PC-9 (cell line): ENCODE results near the gene UCP3. TPM values are rescaled to one million over a fixed set of nuclear protein-coding genes. Genes with fewer than 3 reads are reported as not detected.
A peak's percentile ranks its signal among the peaks of the same experiment; 100 is the strongest.

Experiments
- BruUV-seq: library from RNA; stranded (reverse); fragments of 400-500 nt; replicated peaks from 2 replicates; lab custom pipeline; 2021; lab: Mats Ljungman, UMichigan
- CTCF ChIA-PET: fragments of 300-600 bp; sonication (Branson Sonifier 250); formaldehyde crosslinking; loops from one replicate; lab custom pipeline; 2022; ENCODE audit warnings: antibody characterized with exemption; lab: Charles Lee
- POLR2A ChIA-PET: fragments of 300-600 bp; sonication (Branson Sonifier 250); formaldehyde crosslinking; loops from one replicate; lab custom pipeline; 2022; ENCODE audit warnings: antibody characterized with exemption; ENCODE audit not compliant: unreplicated experiment; lab: Charles Lee
- DNase-seq, 2 experiments: peaks; one replicate each; pipeline versions ENCODE4 v3.0.0 to v3.0.0-alpha.2; 2015 to 2022; ENCODE audit warnings: mixed read lengths in 1 of 2
- H2AFZ ChIP-seq: fragments of 200-600 bp; sonication (generic); 2 replicates; pipeline ENCODE4 v1.8.1; 2017; ENCODE audit warnings: antibody characterized with exemption
- H3F3A ChIP-seq: fragments of 200-600 bp; sonication (generic); 2 replicates; pipeline ENCODE4 v1.8.1; 2017; ENCODE audit warnings: antibody characterized with exemption, mild to moderate bottlenecking, low read depth; ENCODE audit not compliant: insufficient read depth
- H3K27ac ChIP-seq: fragments of 200-600 bp; sonication (generic); 2 replicates; pipeline ENCODE4 v1.6.1; 2016; ENCODE audit warnings: mixed run types
- H3K27me3 ChIP-seq: fragments of 200-600 bp; sonication (generic); 2 replicates; pipeline ENCODE4 v1.6.1; 2016; ENCODE audit warnings: low read depth, mixed run types; ENCODE audit not compliant: insufficient read depth
- H3K36me3 ChIP-seq: fragments of 200-600 bp; sonication (generic); 2 replicates; pipeline ENCODE4 v1.6.1; 2016; ENCODE audit warnings: low read depth, mixed run types
- H3K4me1 ChIP-seq: fragments of 200-600 bp; sonication (generic); replicated peaks from 2 replicates; pipeline ENCODE4 v1.6.1; 2016; ENCODE audit warnings: mixed run types; ENCODE audit not compliant: insufficient read depth
- H3K4me2 ChIP-seq: fragments of 200-600 bp; sonication (generic); 2 replicates; pipeline ENCODE4 v1.6.1; 2017; ENCODE audit warnings: mixed run types
- H3K4me3 ChIP-seq: fragments of 200-600 bp; sonication (generic); 2 replicates; pipeline ENCODE4 v1.6.1; 2016; ENCODE audit warnings: mixed run types
- H3K79me2 ChIP-seq: fragments of 200-600 bp; sonication (generic); 2 replicates; pipeline ENCODE4 v1.6.1; 2017; ENCODE audit warnings: low read depth, mixed run types
- H3K9me2 ChIP-seq: fragments of 200-600 bp; sonication (generic); 2 replicates; pipeline ENCODE4 v1.8.1; 2017; ENCODE audit warnings: mild to moderate bottlenecking; ENCODE audit not compliant: insufficient read depth
- H3K9me3 ChIP-seq: fragments of 200-600 bp; sonication (generic); 2 replicates; pipeline ENCODE4 v1.8.1; 2016; ENCODE audit warnings: low read depth; ENCODE audit not compliant: insufficient read depth
- H4K20me1 ChIP-seq: fragments of 200-600 bp; sonication (generic); 2 replicates; pipeline ENCODE4 v1.8.1; 2017; ENCODE audit not compliant: insufficient read depth
- CTCF ChIP-seq: fragments of 200-600 bp; sonication (generic); conservative IDR thresholded peaks from 2 replicates; pipeline ENCODE4 v1.6.1; 2017; ENCODE audit warnings: mixed run types, antibody characterized with exemption, mild to moderate bottlenecking, moderate library complexity
- EZH2 ChIP-seq: fragments of 200-600 bp; sonication (generic); IDR thresholded peaks from 2 replicates; pipeline ENCODE4 v1.8.0; 2017; ENCODE audit warnings: antibody characterized with exemption, low read depth
- intact Hi-C: fragments of 100-400 bp; cut with micrococcal nuclease; formaldehyde crosslinking; loops from one replicate; pipeline ENCODE4 v1.10.0; 2022; ENCODE audit not compliant: unreplicated experiment
- total RNA-seq: library from RNA; stranded (reverse); gene quantifications from 2 replicates; pipeline ENCODE4 v1.2.3, GENCODE V29; 2021

The UCP3 gene
- total RNA-seq, 1 experiment from 2014 or later = 2.0 TPM

- no peak overlapping the region for H2AFZ ChIP-seq
- intact Hi-C loops = no loop called here
- TF ChIP-seq EZH2 (no peak), CTCF (no peak)
- H3K27me3 ChIP-seq = no peaks in the 10 kb centered on the region
- BruUV-seq = no TSS peak
- H3K4me1 ChIP-seq = peaks cover 22% of the 10 kb centered on the region
- no peak overlapping the region for H3K4me2 ChIP-seq
- H3K27ac ChIP-seq = no peak overlapping the region
- no peaks in the 10 kb centered on the region for H3K79me2 ChIP-seq
- H3K36me3 ChIP-seq = peaks cover 6% of the 10 kb centered on the region; the same call in 1 of the 2 replicates
- no peaks in the 10 kb centered on the region for H4K20me1 ChIP-seq
- H3F3A ChIP-seq = peaks cover 17% of the 10 kb centered on the region; the same call in 1 of the 2 replicates
- CTCF ChIA-PET = no interaction called here
- no peaks in the 10 kb centered on the region for H3K9me2 ChIP-seq
- no peak for DNase-seq
- H3K4me3 ChIP-seq = no peak overlapping the region
- POLR2A ChIA-PET = interaction anchor here (0.6 to 0.7 kb wide), 2 partner anchors 73 to 105 kb away, joined by 3 read pairs; no protein-coding TSS in a partner anchor
- H3K9me3 ChIP-seq = no peaks in the 10 kb centered on the region
Observed at GRCh38 chr11:73974604-73975478, 34.0 kb downstream of the UCP3 start.

- BruUV-seq = no TSS peak
- peaks cover 17% of the 10 kb centered on the region; the same call in 1 of the 2 replicates for H3F3A ChIP-seq
- no peak overlapping the region for H3K4me2 ChIP-seq
- no peak overlapping the region for H3K4me3 ChIP-seq
- no peaks in the 10 kb centered on the region for H4K20me1 ChIP-seq
- H3K9me3 ChIP-seq = no peaks in the 10 kb centered on the region
- TF ChIP-seq CTCF = no peak
- TF ChIP-seq EZH2 = no peak
- H3K79me2 ChIP-seq = no peaks in the 10 kb centered on the region
- H3K27me3 ChIP-seq = no peaks in the 10 kb centered on the region
- CTCF ChIA-PET = no interaction called here
- POLR2A ChIA-PET = interaction anchor here (0.7 to 1.1 kb wide), 4 partner anchors 12 to 198 kb away, joined by 3 to 9 read pairs (median 4); partner anchors contain the start of genes C2CD3 and PPME1
- H3K9me2 ChIP-seq = no peaks in the 10 kb centered on the region
- H3K27ac ChIP-seq = no peak overlapping the region
- intact Hi-C loops = no loop called here
- H3K36me3 ChIP-seq = peaks cover 6% of the 10 kb centered on the region; the same call in 1 of the 2 replicates
- no peak for DNase-seq
- H3K4me1 ChIP-seq = peaks cover 19% of the 10 kb centered on the region
- H2AFZ ChIP-seq = no peak overlapping the region
Observed at GRCh38 chr11:73972620-73973449, 36.0 kb downstream of the UCP3 start.

GRCh38 chr11:73972187-73972586, 36.7 kb downstream of the UCP3 start:
- Histone ChIP-seq H3K36me3 (no peaks in the 10 kb centered on the region), H3K79me2 (no peaks in the 10 kb centered on the region), H3K27ac (no peak overlapping the region), H4K20me1 (no peaks in the 10 kb centered on the region), H3K9me3 (no peaks in the 10 kb centered on the region), H3F3A (peaks cover 17% of the 10 kb centered on the region; the same call in 1 of the 2 replicates), H2AFZ (no peak overlapping the region), H3K9me2 (no peaks in the 10 kb centered on the region), H3K4me3 (no peak overlapping the region), H3K27me3 (no peaks in the 10 kb centered on the region), H3K4me2 (no peak overlapping the region), H3K4me1 (peaks cover 19% of the 10 kb centered on the region)
- TF ChIP-seq CTCF (no peak), EZH2 (no peak)
- intact Hi-C loops = no loop called here
- ChIA-PET POLR2A (interaction anchor here (0.7 to 1.1 kb wide), 4 partner anchors 11 to 199 kb away, joined by 3 to 9 read pairs (median 4); partner anchors contain the start of genes C2CD3 and PPME1), CTCF (interaction anchor here (0.7 kb wide), 1 partner anchor 190 kb away, joined by 3 read pairs; no protein-coding TSS in a partner anchor)
- no peak for DNase-seq
- TSS peak; percentile 7 for BruUV-seq
